ENCODE measurements around the gene SLC22A23. TPM values are rescaled to one million over a fixed set of nuclear protein-coding genes. Genes with fewer than 3 reads are reported as not detected.

SLC22A23 gene
- total RNA-seq, 1 donor = 18.1 TPM

GRCh38 chr6:3383525-3383924 is 73.3 kb downstream of the SLC22A23 start:
- Histone ChIP-seq H3K27ac (ENCODE audit: low read depth, low read length) (no peak overlapping the region), H3K4me3 (ENCODE audit: insufficient read depth, low read length) (no peak overlapping the region), H3K4me1 (ENCODE audit: insufficient read depth, low read length) (peaks cover 24% of the 10 kb centered on the region), H2AFZ (ENCODE audit: low read length) (no peak overlapping the region), H3K27me3 (ENCODE audit: insufficient read depth, low read length) (no peaks in the 10 kb centered on the region), H4K20me1 (ENCODE audit: insufficient read depth, low read length) (no peaks in the 10 kb centered on the region), H3K4me2 (ENCODE audit: insufficient read depth, low read length) (no peak overlapping the region), H3K79me2 (ENCODE audit: insufficient read depth, low read length) (peaks cover 17% of the 10 kb centered on the region), H3K9me3 (ENCODE audit: low read depth, low read length) (no peaks in the 10 kb centered on the region), H3K36me3 (ENCODE audit: insufficient read depth, low read length) (no peaks in the 10 kb centered on the region)
- TF ChIP-seq CTCF (IDR thresholded peaks at IDR 0.05; ENCODE audit: extremely low read depth, low read depth, low read length) = no peak
- no peak for DNase-seq (ENCODE audit: insufficient read length, low spot score, missing footprints)

- Histone ChIP-seq H3K4me1 (ENCODE audit: insufficient read depth, low read length) (peaks cover 28% of the 10 kb centered on the region), H3K9me3 (ENCODE audit: low read depth, low read length) (no peaks in the 10 kb centered on the region), H2AFZ (ENCODE audit: low read length) (no peak overlapping the region), H3K4me3 (ENCODE audit: insufficient read depth, low read length) (no peak overlapping the region), H3K79me2 (ENCODE audit: insufficient read depth, low read length) (peaks cover 19% of the 10 kb centered on the region), H3K36me3 (ENCODE audit: insufficient read depth, low read length) (no peaks in the 10 kb centered on the region), H3K27ac (ENCODE audit: low read depth, low read length) (peak overlapping the region; percentile 7), H3K4me2 (ENCODE audit: insufficient read depth, low read length) (no peak overlapping the region), H4K20me1 (ENCODE audit: insufficient read depth, low read length) (no peaks in the 10 kb centered on the region), H3K27me3 (ENCODE audit: insufficient read depth, low read length) (no peaks in the 10 kb centered on the region)
- DNase-seq (ENCODE audit: insufficient read length, low spot score, missing footprints) = no peak
- TF ChIP-seq CTCF (IDR thresholded peaks at IDR 0.05; ENCODE audit: extremely low read depth, low read depth, low read length) = no peak
Measured at GRCh38 chr6:3382326-3383279, 74.2 kb downstream of the SLC22A23 start.

GRCh38 chr6:3381233-3381921 is 75.5 kb downstream of the SLC22A23 start:
- DNase-seq (ENCODE audit: insufficient read length, low spot score, missing footprints) = peak; percentile 79
- H3K36me3 ChIP-seq (ENCODE audit: insufficient read depth, low read length) = no peaks in the 10 kb centered on the region
- no peak for TF ChIP-seq CTCF (IDR thresholded peaks at IDR 0.05; ENCODE audit: extremely low read depth, low read depth, low read length)

More at GRCh38 chr6:3381233-3381921, 75.5 kb downstream of the SLC22A23 start:
- Histone ChIP-seq H3K4me3 (ENCODE audit: insufficient read depth, low read length) (no peak overlapping the region), H3K4me1 (ENCODE audit: insufficient read depth, low read length) (peaks cover 38% of the 10 kb centered on the region), H3K4me2 (ENCODE audit: insufficient read depth, low read length) (no peak overlapping the region), H3K27me3 (ENCODE audit: insufficient read depth, low read length) (no peaks in the 10 kb centered on the region), H3K79me2 (ENCODE audit: insufficient read depth, low read length) (peaks cover 19% of the 10 kb centered on the region), H2AFZ (ENCODE audit: low read length) (no peak overlapping the region), H3K9me3 (ENCODE audit: low read depth, low read length) (no peaks in the 10 kb centered on the region), H4K20me1 (ENCODE audit: insufficient read depth, low read length) (no peaks in the 10 kb centered on the region), H3K27ac (ENCODE audit: low read depth, low read length) (no peak overlapping the region)

Data from osteoblast (primary cell).